Mucosa of descending colon (tissue), 3 donors: Measurements from ENCODE around the gene KLF9. TPM values are rescaled to one million over a fixed set of nuclear protein-coding genes. Genes with fewer than 3 reads are reported as not detected.

Experiments
- ATAC-seq: fragments of 200-7000 bp; cut with Tn5 transposase; one replicate; pipeline ENCODE4 v1.9.1; 2020; ENCODE audit warnings: mild to moderate bottlenecking, moderate library complexity
- DNase-seq, 3 donors: peaks; one replicate each; pipeline ENCODE4 v3.0.0-alpha.2; 2020
- H3K36me3 ChIP-seq: fragments of 200-600 bp; one replicate; pipeline ENCODE4 v1.8.0; 2021; ENCODE audit warnings: low read depth, mild to moderate bottlenecking
- H3K4me1 ChIP-seq: fragments of 200-600 bp; one replicate; pipeline ENCODE4 v1.8.0; 2021; ENCODE audit warnings: low read depth, mild to moderate bottlenecking
- H3K4me3 ChIP-seq: fragments of 200-600 bp; one replicate; pipeline ENCODE4 v1.8.0; 2021; ENCODE audit warnings: mild to moderate bottlenecking
- H3K9me3 ChIP-seq: fragments of 200-600 bp; one replicate; pipeline ENCODE4 v1.8.0; 2021; ENCODE audit warnings: mild to moderate bottlenecking
- CTCF ChIP-seq: fragments of 200-600 bp; IDR thresholded peaks from one replicate; pipeline ENCODE4 v1.8.0; 2022; ENCODE audit warnings: antibody characterized with exemption, mild to moderate bottlenecking
- intact Hi-C, 2 donors: fragments of 100-400 bp; cut with DNase I in 1 of 2; cut with micrococcal nuclease in 1 of 2; formaldehyde crosslinking; loops; one replicate each; pipeline versions ENCODE4 v1.11.0 to v1.11.1; 2022; cut with DNase I, micrococcal nuclease
- total RNA-seq, 3 donors: library from RNA; stranded (reverse); fragmentation: NEBNext Ultra II Directional in 2 of 3; extraction: Animal tissue kit (Norgen Biotek cat#: 25700) in 2 of 3; gene quantifications; one replicate each; pipeline versions ENCODE4 v1.2.1 to v1.2.4, GENCODE V29; 2021 to 2023
- donor health status: DM: no; HTN: no; CAD: no; lungs with moderate emphysema.
- donor health status: DM: no; HTN: no; CAD: no.
- donor health status: DM: no; HTN: yes; CAD: no.

KLF9 gene
- total RNA-seq, 3 donors from 2014 or later = 29.5 to 104 (median 45.4) TPM

- intact Hi-C loops = no loop called here
- DNase-seq (no peak), ATAC-seq (no peak)
- TF ChIP-seq CTCF = no peak
- H3K4me3 ChIP-seq = no peak overlapping the region
- H3K36me3 ChIP-seq = no peaks in the 10 kb centered on the region
- H3K9me3 ChIP-seq = no peaks in the 10 kb centered on the region
- H3K4me1 ChIP-seq = peaks cover 11% of the 10 kb centered on the region
These were observed 37.9 kb upstream of the KLF9 start for GRCh38 chr9:70452365-70452764.

GRCh38 chr9:70451765-70452164 is 37.3 kb upstream of the KLF9 start:
- ATAC-seq (no peak), DNase-seq (no peak)
- Histone ChIP-seq H3K36me3 (no peaks in the 10 kb centered on the region), H3K4me3 (no peak overlapping the region), H3K4me1 (peaks cover 11% of the 10 kb centered on the region), H3K9me3 (no peaks in the 10 kb centered on the region)
- TF ChIP-seq CTCF = no peak
- intact Hi-C loops = no loop called here

GRCh38 chr9:70450738-70451137 is 36.3 kb upstream of the KLF9 start:
- intact Hi-C loops = no loop called here
- no peaks in the 10 kb centered on the region for H3K36me3 ChIP-seq
- DNase-seq (no peak), ATAC-seq (no peak)
- peaks cover 7% of the 10 kb centered on the region for H3K4me1 ChIP-seq
- H3K4me3 ChIP-seq = no peak overlapping the region
- no peaks in the 10 kb centered on the region for H3K9me3 ChIP-seq
- no peak for TF ChIP-seq CTCF

GRCh38 chr9:70449461-70449860 is 35.0 kb upstream of the KLF9 start:
- ATAC-seq (no peak), DNase-seq (no peak)
- no peaks in the 10 kb centered on the region for H3K36me3 ChIP-seq
- intact Hi-C loops = no loop called here
- no peak overlapping the region for H3K4me3 ChIP-seq
- TF ChIP-seq CTCF = no peak
- H3K9me3 ChIP-seq = no peaks in the 10 kb centered on the region
- no peaks in the 10 kb centered on the region for H3K4me1 ChIP-seq

- no peak for ATAC-seq
- intact Hi-C loops = no loop called here
- H3K4me3 ChIP-seq = no peak overlapping the region
- no peaks in the 10 kb centered on the region for H3K4me1 ChIP-seq
- no peak for TF ChIP-seq CTCF
- H3K36me3 ChIP-seq = no peaks in the 10 kb centered on the region
- H3K9me3 ChIP-seq = no peaks in the 10 kb centered on the region
- DNase-seq = no peak
These were observed 34.5 kb upstream of the KLF9 start for GRCh38 chr9:70448919-70449318.

- Histone ChIP-seq H3K4me3 (no peak overlapping the region), H3K4me1 (peaks cover 4% of the 10 kb centered on the region), H3K9me3 (no peaks in the 10 kb centered on the region), H3K36me3 (no peaks in the 10 kb centered on the region)
- no peak for TF ChIP-seq CTCF
- intact Hi-C loops = no loop called here
- DNase-seq = no peak
- ATAC-seq = no peak
These were observed 30.4 kb upstream of the KLF9 start for GRCh38 chr9:70444904-70445303.
